Measurements from ENCODE around the gene ALKBH3.

DNA sequence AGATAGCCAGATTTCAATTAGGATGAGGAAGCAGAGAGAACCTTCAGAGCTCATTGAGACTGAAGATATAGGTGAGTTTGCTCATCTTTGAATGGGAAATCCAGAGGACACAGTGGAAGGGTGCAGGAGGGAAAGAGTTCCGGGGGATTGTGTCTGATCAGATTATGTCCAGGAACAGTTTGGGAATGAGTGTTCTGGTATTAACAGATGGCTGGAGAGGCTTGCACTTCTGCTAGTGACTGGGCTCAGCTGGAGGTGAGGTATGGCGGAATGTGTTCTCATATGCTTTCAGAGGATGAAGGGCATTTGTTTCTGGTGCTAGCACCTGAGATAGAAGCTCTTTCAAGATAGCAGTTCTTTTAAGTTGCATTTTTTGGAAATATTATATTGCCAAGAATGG, 27.6 kb downstream of the ALKBH3 start:
- TF ChIP-seq, protein P1, sequence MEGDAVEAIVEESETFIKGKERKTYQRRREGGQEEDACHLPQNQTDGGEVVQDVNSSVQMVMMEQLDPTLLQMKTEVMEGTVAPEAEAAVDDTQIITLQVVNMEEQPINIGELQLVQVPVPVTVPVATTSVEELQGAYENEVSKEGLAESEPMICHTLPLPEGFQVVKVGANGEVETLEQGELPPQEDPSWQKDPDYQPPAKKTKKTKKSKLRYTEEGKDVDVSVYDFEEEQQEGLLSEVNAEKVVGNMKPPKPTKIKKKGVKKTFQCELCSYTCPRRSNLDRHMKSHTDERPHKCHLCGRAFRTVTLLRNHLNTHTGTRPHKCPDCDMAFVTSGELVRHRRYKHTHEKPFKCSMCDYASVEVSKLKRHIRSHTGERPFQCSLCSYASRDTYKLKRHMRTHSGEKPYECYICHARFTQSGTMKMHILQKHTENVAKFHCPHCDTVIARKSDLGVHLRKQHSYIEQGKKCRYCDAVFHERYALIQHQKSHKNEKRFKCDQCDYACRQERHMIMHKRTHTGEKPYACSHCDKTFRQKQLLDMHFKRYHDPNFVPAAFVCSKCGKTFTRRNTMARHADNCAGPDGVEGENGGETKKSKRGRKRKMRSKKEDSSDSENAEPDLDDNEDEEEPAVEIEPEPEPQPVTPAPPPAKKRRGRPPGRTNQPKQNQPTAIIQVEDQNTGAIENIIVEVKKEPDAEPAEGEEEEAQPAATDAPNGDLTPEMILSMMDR (IDR thresholded peaks at IDR 0.05; ENCODE audit: low read depth, low read length, missing input control): no peak
- TF ChIP-seq, protein P2, sequence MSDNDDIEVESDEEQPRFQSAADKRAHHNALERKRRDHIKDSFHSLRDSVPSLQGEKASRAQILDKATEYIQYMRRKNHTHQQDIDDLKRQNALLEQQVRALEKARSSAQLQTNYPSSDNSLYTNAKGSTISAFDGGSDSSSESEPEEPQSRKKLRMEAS (IDR thresholded peaks at IDR 0.05): no peak
- TF ChIP-seq, protein P3, sequence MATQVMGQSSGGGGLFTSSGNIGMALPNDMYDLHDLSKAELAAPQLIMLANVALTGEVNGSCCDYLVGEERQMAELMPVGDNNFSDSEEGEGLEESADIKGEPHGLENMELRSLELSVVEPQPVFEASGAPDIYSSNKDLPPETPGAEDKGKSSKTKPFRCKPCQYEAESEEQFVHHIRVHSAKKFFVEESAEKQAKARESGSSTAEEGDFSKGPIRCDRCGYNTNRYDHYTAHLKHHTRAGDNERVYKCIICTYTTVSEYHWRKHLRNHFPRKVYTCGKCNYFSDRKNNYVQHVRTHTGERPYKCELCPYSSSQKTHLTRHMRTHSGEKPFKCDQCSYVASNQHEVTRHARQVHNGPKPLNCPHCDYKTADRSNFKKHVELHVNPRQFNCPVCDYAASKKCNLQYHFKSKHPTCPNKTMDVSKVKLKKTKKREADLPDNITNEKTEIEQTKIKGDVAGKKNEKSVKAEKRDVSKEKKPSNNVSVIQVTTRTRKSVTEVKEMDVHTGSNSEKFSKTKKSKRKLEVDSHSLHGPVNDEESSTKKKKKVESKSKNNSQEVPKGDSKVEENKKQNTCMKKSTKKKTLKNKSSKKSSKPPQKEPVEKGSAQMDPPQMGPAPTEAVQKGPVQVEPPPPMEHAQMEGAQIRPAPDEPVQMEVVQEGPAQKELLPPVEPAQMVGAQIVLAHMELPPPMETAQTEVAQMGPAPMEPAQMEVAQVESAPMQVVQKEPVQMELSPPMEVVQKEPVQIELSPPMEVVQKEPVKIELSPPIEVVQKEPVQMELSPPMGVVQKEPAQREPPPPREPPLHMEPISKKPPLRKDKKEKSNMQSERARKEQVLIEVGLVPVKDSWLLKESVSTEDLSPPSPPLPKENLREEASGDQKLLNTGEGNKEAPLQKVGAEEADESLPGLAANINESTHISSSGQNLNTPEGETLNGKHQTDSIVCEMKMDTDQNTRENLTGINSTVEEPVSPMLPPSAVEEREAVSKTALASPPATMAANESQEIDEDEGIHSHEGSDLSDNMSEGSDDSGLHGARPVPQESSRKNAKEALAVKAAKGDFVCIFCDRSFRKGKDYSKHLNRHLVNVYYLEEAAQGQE (IDR thresholded peaks at IDR 0.05): no peak
- TF ChIP-seq JUND (IDR thresholded peaks at IDR 0.05) (no peak), TAF1 (conservative IDR thresholded peaks at IDR 0.05) (no peak), GABPA (IDR thresholded peaks at IDR 0.05 in 1 of 2, conservative IDR thresholded peaks at IDR 0.05 in 1 of 2) (no peak), RAD21 (IDR thresholded peaks at IDR 0.05) (no peak), EGR1 (IDR thresholded peaks at IDR 0.05; ENCODE audit: low read depth in 2 of 2) (no peak), NR2F2 (IDR thresholded peaks at IDR 0.05) (no peak)
- TF ChIP-seq, protein P4, sequence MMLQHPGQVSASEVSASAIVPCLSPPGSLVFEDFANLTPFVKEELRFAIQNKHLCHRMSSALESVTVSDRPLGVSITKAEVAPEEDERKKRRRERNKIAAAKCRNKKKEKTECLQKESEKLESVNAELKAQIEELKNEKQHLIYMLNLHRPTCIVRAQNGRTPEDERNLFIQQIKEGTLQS (IDR thresholded peaks at IDR 0.05): no peak
